ENCODE measurements around the gene COL26A1.

COL26A1 gene

GRCh38 chr7:101373812-101374614 lies 11.3 kb downstream of the COL26A1 start:
- DNase-seq (ENCODE audit: low read depth), result no peak

GRCh38 chr7:101374990-101375389 lies 12.3 kb downstream of the COL26A1 start:
- no peak for DNase-seq (ENCODE audit: low read depth)

- DNase-seq (ENCODE audit: low read depth), result no peak
Observed at GRCh38 chr7:101376601-101377000, 13.9 kb downstream of the COL26A1 start.

GRCh38 chr7:101377189-101377736 lies 14.6 kb downstream of the COL26A1 start:
- DNase-seq (ENCODE audit: low read depth), result no peak

- no peak for DNase-seq (ENCODE audit: low read depth)
Observed at GRCh38 chr7:101378751-101379174, 16.1 kb downstream of the COL26A1 start.

GRCh38 chr7:101379302-101379701 lies 16.6 kb downstream of the COL26A1 start:
- DNase-seq (ENCODE audit: low read depth), result no peak

- DNase-seq (ENCODE audit: low read depth), result no peak
Observed at GRCh38 chr7:101381549-101382111, 19.0 kb downstream of the COL26A1 start.

DNA sequence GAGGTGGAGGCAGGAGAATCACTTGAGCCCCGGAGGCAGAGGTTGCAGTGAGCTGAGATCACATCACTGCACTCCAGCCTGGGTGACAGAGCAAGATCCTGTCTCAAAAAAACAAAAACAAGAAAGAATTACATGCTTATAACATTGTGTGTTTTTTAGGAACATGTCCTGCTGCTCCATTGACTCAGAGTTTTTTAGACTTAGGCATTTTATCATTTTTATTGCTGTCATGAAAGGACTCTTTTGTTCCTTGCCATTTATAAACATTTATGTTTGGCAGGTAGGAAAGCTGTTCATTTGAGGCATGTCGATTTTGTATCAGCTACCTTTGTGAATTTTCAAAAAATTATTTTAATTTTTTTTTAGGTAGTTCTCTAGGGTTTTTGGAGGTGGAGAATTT lies 20.3 kb downstream of the COL26A1 start:
- DNase-seq (ENCODE audit: low read depth), result no peak

DNA sequence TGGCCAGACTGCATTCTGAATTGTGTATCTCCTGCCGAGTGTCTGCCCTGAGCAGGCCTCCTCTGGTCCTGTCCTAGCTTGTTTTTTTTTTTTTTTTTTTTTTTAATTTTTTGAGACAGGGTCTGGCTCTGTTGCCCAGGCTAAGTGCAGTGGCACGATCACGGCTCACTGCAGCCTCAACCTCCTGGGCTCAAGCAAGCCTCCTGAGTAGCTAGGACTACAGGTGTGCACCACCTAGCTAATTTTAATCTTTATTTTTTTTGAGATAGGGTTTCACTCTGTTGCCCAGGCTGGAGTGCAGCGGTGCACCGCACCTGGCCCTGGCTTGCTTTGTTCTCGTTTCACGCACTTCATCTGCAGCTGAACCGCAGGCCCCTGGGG lies 23.5 kb downstream of the COL26A1 start:
- no peak for DNase-seq (ENCODE audit: low read depth)

DNA sequence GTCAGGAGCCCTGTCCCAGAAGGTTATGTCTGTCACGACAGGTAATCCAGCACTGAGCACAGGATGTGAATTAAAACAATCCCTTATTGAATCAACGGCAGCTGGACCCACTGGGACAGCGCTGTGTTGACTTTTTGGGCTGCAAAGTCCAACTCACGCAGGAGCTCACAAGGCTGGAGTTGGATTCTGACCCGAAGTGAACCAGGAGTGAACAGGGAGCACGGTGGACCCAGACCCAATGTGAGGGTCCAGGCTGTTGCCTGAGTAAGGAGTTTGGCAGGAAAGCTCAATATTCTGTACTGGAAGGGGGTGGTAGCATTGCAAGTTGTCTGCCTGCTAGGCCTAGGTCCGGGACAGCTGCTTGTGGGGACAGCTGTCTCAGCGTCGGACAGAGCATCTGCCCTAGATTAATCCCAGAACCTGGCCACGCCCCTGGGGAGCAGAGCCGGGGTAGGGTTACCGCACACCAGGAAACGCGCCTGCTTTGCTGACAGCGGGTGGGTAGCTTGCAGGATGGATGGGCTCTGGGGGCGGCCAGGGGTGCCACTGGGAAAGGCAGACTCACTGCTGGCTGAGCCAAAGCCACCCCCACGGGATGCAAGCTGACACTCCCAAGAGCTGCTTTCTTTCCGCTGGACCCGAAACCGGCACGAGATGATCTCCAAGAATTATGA lies 24.0 kb downstream of the COL26A1 start:
- DNase-seq (ENCODE audit: low read depth), result no peak

DNA sequence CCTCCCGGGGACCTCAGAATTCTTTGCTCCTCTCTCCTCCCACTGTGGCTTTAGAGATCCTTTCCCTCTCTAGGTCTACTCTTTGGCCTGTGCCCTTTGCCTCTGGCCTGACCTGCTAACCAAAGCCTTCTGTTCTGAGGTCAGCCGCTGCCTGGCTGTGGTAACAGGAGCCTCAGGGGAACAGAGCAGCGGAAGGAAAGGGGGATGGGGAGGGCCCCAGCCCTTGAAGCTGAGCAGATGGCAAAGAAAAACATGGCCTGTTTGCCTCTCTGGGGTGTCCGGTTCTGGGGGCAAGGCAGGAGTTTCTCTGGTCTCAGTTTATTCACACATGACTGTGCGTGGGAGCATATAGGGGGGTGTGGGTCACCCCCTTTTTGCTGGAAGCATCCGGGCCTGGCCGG lies 28.2 kb downstream of the COL26A1 start:
- DNase-seq (ENCODE audit: low read depth), result no peak

DNA sequence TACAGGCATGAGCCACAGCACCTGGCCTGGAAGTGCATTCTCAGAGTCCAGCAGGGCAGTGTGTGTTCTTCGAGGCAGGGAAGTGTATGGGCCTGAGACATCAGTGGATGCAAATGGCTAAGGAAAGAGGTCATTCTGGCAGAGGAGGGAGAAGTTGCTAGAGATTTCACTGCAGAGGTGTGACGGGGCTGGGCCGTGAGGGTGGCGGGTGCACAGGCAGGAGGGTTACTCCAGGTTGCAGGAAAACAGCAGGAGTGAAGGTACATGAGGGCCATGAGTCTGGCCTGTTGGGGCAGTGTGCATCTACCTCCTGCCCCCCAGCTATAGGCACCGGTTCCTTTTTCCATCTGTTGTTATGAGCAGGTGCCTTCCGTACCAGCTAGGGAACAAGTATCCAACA lies 29.3 kb downstream of the COL26A1 start:
- DNase-seq (ENCODE audit: low read depth), result no peak

- DNase-seq (ENCODE audit: low read depth), result no peak
Observed at GRCh38 chr7:101393865-101394264, 31.2 kb downstream of the COL26A1 start.

- DNase-seq (ENCODE audit: low read depth), result no peak
Observed at GRCh38 chr7:101395376-101395775, 32.7 kb downstream of the COL26A1 start.

DNA sequence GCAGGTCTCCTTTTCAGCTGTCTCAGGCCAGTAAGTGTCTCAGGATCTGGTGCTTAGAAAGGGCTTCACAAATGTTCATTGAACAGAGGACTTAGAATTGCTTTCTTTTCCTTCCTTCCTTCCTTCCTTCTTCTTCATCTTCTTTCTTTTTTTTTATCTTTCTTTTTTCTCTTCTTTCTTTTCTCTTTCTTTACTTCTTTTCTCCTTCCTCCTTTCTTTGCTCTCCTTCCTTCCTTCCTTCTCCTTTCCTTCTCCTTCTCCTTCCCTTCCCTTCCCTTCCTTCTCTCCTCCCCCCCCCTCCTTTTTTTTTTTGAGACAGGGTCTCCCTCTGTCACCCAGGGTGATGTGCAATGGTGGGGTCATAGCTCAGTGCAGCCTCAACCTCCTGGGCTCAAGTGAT lies 34.6 kb downstream of the COL26A1 start:
- DNase-seq (ENCODE audit: low read depth), result no peak

DNA sequence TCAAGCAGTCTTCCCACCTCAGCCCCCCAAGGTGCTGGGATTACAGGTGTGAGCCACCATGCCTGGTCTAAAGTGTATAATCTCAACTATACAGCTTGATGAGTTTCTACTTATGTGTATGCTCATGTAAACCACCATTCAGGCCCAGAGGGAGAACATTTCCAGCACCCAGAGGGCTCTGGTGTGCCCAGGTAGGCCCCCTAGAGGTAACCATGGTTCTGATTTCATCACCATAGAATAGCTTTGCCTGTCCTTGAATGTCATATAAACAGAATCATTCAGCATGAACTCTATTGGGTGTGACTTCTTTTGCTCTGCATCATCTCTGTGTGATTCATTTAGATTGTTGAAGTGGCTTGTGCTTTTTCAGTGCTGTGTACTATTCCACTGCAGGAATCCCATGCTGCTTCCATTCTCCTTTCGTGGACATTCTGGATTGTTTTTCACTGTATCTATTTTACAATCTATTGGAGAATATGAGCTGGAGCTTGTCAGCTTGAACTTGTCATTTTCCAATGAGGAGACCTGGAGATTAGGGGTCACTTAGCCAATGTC lies 35.2 kb downstream of the COL26A1 start:
- no peak for DNase-seq (ENCODE audit: low read depth)

- DNase-seq (ENCODE audit: low read depth), result no peak
Observed at GRCh38 chr7:101398396-101399289, 36.0 kb downstream of the COL26A1 start.

GRCh38 chr7:101399759-101400158 lies 37.1 kb downstream of the COL26A1 start:
- no peak for DNase-seq (ENCODE audit: low read depth)

GRCh38 chr7:101400751-101401150 lies 38.1 kb downstream of the COL26A1 start:
- DNase-seq (ENCODE audit: low read depth), result no peak

GRCh38 chr7:101401390-101402080 lies 38.9 kb downstream of the COL26A1 start:
- DNase-seq (ENCODE audit: low read depth), result no peak

Measured in activated T-cell treated with anti-CD3 and anti-CD28 coated beads for 24 hours (primary cell).